Hematopoietic multipotent progenitor cell treated with erythropoietin and hydrocortisone succinate and interleukin-3 and kit ligand, for 4 days (in vitro differentiated cells): ENCODE data around the gene PAK3.

ENCODE experiments used
- DNase-seq: peaks from one replicate; pipeline ENCODE4 v3.0.0-alpha.2; 2015

PAK3 gene

GRCh38 chrX:111133389-111133788 lies 37.4 kb downstream of the PAK3 start:
- DNase-seq = no peak

- no peak for DNase-seq
Observed at GRCh38 chrX:111145878-111146277, 49.9 kb downstream of the PAK3 start.

- no peak for DNase-seq
Observed at GRCh38 chrX:111151764-111152163, 55.8 kb downstream of the PAK3 start.

- no peak for DNase-seq
Observed at GRCh38 chrX:111159232-111159631, 63.2 kb downstream of the PAK3 start.

- DNase-seq = peak; percentile 28
Observed at GRCh38 chrX:111164728-111165127, 68.7 kb downstream of the PAK3 start.

GRCh38 chrX:111165902-111166301 lies 69.9 kb downstream of the PAK3 start:
- DNase-seq = no peak

- no peak for DNase-seq
Observed at GRCh38 chrX:111167334-111167733, 71.3 kb downstream of the PAK3 start.

- DNase-seq = peak; percentile 44
Observed at GRCh38 chrX:111168314-111168713, 72.3 kb downstream of the PAK3 start.

- DNase-seq = no peak
Observed at GRCh38 chrX:111169141-111169540, 73.2 kb downstream of the PAK3 start.

- peak; percentile 34 for DNase-seq
Observed at GRCh38 chrX:111170017-111170416, 74.0 kb downstream of the PAK3 start.

GRCh38 chrX:111180750-111181240 lies 84.8 kb downstream of the PAK3 start:
- DNase-seq = no peak

GRCh38 chrX:111181951-111182350 lies 86.0 kb downstream of the PAK3 start:
- no peak for DNase-seq

- no peak for DNase-seq
Observed at GRCh38 chrX:111182997-111183396, 87.0 kb downstream of the PAK3 start.

GRCh38 chrX:111191598-111191997 lies 95.6 kb downstream of the PAK3 start:
- DNase-seq = no peak

- no peak for DNase-seq
Observed at GRCh38 chrX:111199505-111199904, 103.5 kb downstream of the PAK3 start.

GRCh38 chrX:111200327-111200726 lies 104.3 kb downstream of the PAK3 start:
- no peak for DNase-seq

- DNase-seq = no peak
Observed at GRCh38 chrX:111207851-111208250, 111.9 kb downstream of the PAK3 start.

GRCh38 chrX:111216293-111216801 lies 120.4 kb downstream of the PAK3 start:
- DNase-seq = no peak

GRCh38 chrX:111244235-111244750 lies 148.3 kb downstream of the PAK3 start:
- DNase-seq = peak; percentile 30

GRCh38 chrX:111254896-111255693 lies 159.1 kb downstream of the PAK3 start:
- no peak for DNase-seq

GRCh38 chrX:111257733-111258132 lies 161.7 kb downstream of the PAK3 start:
- DNase-seq = no peak

GRCh38 chrX:111259559-111259958 lies 163.6 kb downstream of the PAK3 start:
- no peak for DNase-seq

GRCh38 chrX:111260451-111260850 lies 164.5 kb downstream of the PAK3 start:
- no peak for DNase-seq

GRCh38 chrX:111262086-111262485 lies 166.1 kb downstream of the PAK3 start:
- DNase-seq = no peak
